Fibroblast of villous mesenchyme (primary cell): ENCODE results near the gene CEP120. TPM values are rescaled to one million over a fixed set of nuclear protein-coding genes. Genes with fewer than 3 reads are reported as not detected.
"Not testable (repeated sequence)": the region's sequence is repeated elsewhere in the genome, so short reads cannot be mapped to it uniquely, and the experiment has no call there.

Experiments used
- DNase-seq: peaks from one replicate; pipeline ENCODE4 v3.0.0-alpha.2; 2010; ENCODE audit warnings: low read depth
- H3K4me3 ChIP-seq: 2 replicates; pipeline ENCODE4 v1.5.1; 2011; ENCODE audit warnings: low read depth, mild to moderate bottlenecking, low read length
- CTCF ChIP-seq: IDR thresholded peaks from 2 replicates; pipeline ENCODE4 v1.5.1; 2012; ENCODE audit warnings: low read depth, mild to moderate bottlenecking, low read length; ENCODE audit not compliant: insufficient read depth
- total RNA-seq: library from RNA; depleted of rRNA; stranded (reverse); fragments of >200 nt; gene quantifications from 2 replicates; pipeline ENCODE4 v1.2.3, GENCODE V29; 2012

CEP120 gene
- total RNA-seq, 1 donor, result 24.2 TPM

GRCh38 chr5:123439709-123440108 lies 16.5 kb upstream of the CEP120 start:
- DNase-seq, result no peak
- TF ChIP-seq CTCF, result no peak
- H3K4me3 ChIP-seq, result no peak overlapping the region

GRCh38 chr5:123438902-123439301 lies 15.7 kb upstream of the CEP120 start:
- DNase-seq, result no peak
- no peak overlapping the region for H3K4me3 ChIP-seq
- no peak for TF ChIP-seq CTCF

GRCh38 chr5:123438244-123438643 lies 15.0 kb upstream of the CEP120 start:
- no peak overlapping the region for H3K4me3 ChIP-seq
- TF ChIP-seq CTCF, result no peak
- DNase-seq, result no peak

- no peak overlapping the region for H3K4me3 ChIP-seq
- TF ChIP-seq CTCF, result no peak
- DNase-seq, result no peak
Measured at GRCh38 chr5:123436201-123436600, 13.0 kb upstream of the CEP120 start.

- TF ChIP-seq CTCF, result no peak
- no peak overlapping the region for H3K4me3 ChIP-seq
Measured at GRCh38 chr5:123434796-123435195, 11.6 kb upstream of the CEP120 start.

GRCh38 chr5:123433596-123433995 lies 10.4 kb upstream of the CEP120 start:
- H3K4me3 ChIP-seq, result no peak overlapping the region
- DNase-seq, result no peak
- TF ChIP-seq CTCF, result no peak

More at GRCh38 chr5:123434796-123435195, 11.6 kb upstream of the CEP120 start:
- DNase-seq, result no peak

- DNase-seq, result not testable (repeated sequence)
- H3K4me3 ChIP-seq, result peak overlapping the region; percentile 22
Measured at GRCh38 chr5:123430441-123430840, 7.2 kb upstream of the CEP120 start.

- no peak for TF ChIP-seq CTCF
- H3K4me3 ChIP-seq, result peak overlapping the region; percentile 22
- DNase-seq, result peak; percentile 96
Measured at GRCh38 chr5:123429993-123430392, 6.8 kb upstream of the CEP120 start.
